Neural cell (in vitro differentiated cells): ENCODE data around the gene JPH4.

Experiments used
- EZH2 ChIP-seq: fragments of 200-600, 300-800 bp; shearing (Covaris generic), sonication (generic); IDR thresholded peaks from 2 replicates; pipeline ENCODE4 v1.6.1; 2014; ENCODE audit warnings: antibody characterized with exemption, low read length, borderline replicate concordance, mild to moderate bottlenecking; ENCODE audit not compliant: insufficient read depth, poor library complexity, severe bottlenecking
- POLR2AphosphoS5 ChIP-seq: IDR thresholded peaks from 2 replicates; pipeline ENCODE4 v1.6.1; 2012
- SMC3 ChIP-seq: fragments of 450-650 bp; conservative IDR thresholded peaks from 2 replicates; pipeline ENCODE4 v1.6.1; 2014; ENCODE audit warnings: antibody characterized with exemption, mild to moderate bottlenecking, moderate library complexity; ENCODE audit not compliant: poor library complexity
- TAF1 ChIP-seq: IDR thresholded peaks from 2 replicates; pipeline ENCODE4 v1.6.1; 2012; ENCODE audit warnings: low read depth
- TF ChIP-seq, protein P1 (sequence below): fragments of 450-650 bp; IDR thresholded peaks from 2 replicates; pipeline ENCODE4 v1.5.1; 2014; ENCODE audit warnings: antibody characterized with exemption, mild to moderate bottlenecking, moderate library complexity; ENCODE audit not compliant: poor library complexity, severe bottlenecking
- TF ChIP-seq, protein P2 (sequence below): IDR thresholded peaks from 2 replicates; pipeline ENCODE4 v1.6.1; 2012; ENCODE audit warnings: borderline replicate concordance

DNA sequence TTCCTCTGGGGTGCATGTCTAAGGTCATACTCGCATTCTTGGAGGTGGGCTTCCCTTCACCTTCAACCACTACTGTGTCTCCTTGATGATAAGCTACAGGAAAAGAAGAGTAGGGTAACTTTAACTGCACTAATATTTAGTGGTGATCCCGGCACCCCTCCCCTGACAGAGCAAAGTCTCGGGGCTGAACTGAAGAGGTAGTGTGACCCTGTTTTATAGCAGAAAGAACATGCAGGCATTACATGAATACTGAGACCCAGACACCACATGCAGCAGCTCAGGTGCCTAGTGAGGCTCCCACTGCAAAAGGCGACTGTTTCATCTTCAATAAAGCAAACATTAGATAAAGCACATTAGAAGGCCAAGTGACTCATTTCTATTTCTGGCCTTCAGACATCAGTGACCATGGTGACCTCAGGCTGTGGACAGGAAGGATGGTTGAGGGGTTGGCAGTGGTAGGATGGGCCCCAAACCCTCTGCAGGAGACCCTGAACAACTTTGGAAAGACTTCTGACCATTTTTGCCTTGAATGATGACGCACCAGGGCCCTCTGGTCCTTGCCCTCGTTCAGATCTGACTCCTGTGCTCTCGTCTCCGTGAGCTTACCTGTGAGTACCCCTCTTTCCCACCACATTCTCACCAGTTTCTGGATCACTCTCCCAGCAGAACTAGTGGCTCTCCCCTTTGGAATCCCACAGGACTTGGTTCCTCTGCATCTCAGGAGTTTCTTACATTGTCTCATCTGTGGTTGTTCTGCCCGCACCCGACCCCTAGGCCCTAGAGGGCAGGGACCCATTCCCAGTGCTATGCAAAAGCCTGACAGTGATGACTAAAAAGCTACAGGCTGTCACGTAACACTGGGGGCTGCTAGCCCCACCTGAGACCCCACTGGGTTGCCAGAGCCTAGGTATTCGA, 23.8 kb upstream of the JPH4 start:
- TF ChIP-seq, protein P1, sequence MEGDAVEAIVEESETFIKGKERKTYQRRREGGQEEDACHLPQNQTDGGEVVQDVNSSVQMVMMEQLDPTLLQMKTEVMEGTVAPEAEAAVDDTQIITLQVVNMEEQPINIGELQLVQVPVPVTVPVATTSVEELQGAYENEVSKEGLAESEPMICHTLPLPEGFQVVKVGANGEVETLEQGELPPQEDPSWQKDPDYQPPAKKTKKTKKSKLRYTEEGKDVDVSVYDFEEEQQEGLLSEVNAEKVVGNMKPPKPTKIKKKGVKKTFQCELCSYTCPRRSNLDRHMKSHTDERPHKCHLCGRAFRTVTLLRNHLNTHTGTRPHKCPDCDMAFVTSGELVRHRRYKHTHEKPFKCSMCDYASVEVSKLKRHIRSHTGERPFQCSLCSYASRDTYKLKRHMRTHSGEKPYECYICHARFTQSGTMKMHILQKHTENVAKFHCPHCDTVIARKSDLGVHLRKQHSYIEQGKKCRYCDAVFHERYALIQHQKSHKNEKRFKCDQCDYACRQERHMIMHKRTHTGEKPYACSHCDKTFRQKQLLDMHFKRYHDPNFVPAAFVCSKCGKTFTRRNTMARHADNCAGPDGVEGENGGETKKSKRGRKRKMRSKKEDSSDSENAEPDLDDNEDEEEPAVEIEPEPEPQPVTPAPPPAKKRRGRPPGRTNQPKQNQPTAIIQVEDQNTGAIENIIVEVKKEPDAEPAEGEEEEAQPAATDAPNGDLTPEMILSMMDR = no peak
- TF ChIP-seq SMC3 (no peak), POLR2AphosphoS5 (no peak), TAF1 (no peak), EZH2 (no peak)
- TF ChIP-seq, protein P2, sequence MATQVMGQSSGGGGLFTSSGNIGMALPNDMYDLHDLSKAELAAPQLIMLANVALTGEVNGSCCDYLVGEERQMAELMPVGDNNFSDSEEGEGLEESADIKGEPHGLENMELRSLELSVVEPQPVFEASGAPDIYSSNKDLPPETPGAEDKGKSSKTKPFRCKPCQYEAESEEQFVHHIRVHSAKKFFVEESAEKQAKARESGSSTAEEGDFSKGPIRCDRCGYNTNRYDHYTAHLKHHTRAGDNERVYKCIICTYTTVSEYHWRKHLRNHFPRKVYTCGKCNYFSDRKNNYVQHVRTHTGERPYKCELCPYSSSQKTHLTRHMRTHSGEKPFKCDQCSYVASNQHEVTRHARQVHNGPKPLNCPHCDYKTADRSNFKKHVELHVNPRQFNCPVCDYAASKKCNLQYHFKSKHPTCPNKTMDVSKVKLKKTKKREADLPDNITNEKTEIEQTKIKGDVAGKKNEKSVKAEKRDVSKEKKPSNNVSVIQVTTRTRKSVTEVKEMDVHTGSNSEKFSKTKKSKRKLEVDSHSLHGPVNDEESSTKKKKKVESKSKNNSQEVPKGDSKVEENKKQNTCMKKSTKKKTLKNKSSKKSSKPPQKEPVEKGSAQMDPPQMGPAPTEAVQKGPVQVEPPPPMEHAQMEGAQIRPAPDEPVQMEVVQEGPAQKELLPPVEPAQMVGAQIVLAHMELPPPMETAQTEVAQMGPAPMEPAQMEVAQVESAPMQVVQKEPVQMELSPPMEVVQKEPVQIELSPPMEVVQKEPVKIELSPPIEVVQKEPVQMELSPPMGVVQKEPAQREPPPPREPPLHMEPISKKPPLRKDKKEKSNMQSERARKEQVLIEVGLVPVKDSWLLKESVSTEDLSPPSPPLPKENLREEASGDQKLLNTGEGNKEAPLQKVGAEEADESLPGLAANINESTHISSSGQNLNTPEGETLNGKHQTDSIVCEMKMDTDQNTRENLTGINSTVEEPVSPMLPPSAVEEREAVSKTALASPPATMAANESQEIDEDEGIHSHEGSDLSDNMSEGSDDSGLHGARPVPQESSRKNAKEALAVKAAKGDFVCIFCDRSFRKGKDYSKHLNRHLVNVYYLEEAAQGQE = no peak
